BJ (cell line): ENCODE results near the gene KRAS. TPM values are rescaled to one million over a fixed set of nuclear protein-coding genes. Genes with fewer than 3 reads are reported as not detected.

Experiments used
- CTCF ChIA-PET: fragments of 350-600 bp; formaldehyde crosslinking; extraction: SDS; loops from one replicate; lab custom pipeline; 2021; ENCODE audit warnings: antibody characterized with exemption, inconsistent platforms; lab: Yijun Ruan, JAX
- POLR2A ChIA-PET: fragments of 300-600 bp; sonication (Branson Sonifier 250); formaldehyde crosslinking; extraction: SDS; loops from one replicate; lab custom pipeline; 2021; ENCODE audit warnings: antibody characterized with exemption; lab: Charles Lee
- DNase-seq: peaks from one replicate; pipeline ENCODE4 v3.0.0-alpha.2; 2011; ENCODE audit warnings: low read depth
- H3K27me3 ChIP-seq: 2 replicates; pipeline ENCODE4 v1.6.0; 2011; ENCODE audit warnings: low read length; ENCODE audit not compliant: control insufficient read depth, insufficient read depth
- H3K36me3 ChIP-seq: 2 replicates; pipeline ENCODE4 v1.5.1; 2011; ENCODE audit warnings: low read length; ENCODE audit not compliant: control insufficient read depth, insufficient read depth
- H3K4me3 ChIP-seq: 2 replicates; pipeline ENCODE4 v1.5.1; 2011; ENCODE audit warnings: low read depth, mild to moderate bottlenecking, control low read depth, low read length
- polyA plus RNA-seq: library from polyadenylated mRNA; depleted of rRNA; stranded (reverse); fragments of >200 nt; gene quantifications from 2 replicates; pipeline ENCODE4 v1.2.3, GENCODE V29; 2011
- TF ChIP-seq, protein P1 (sequence below): IDR thresholded peaks from 2 replicates; pipeline ENCODE4 v1.5.1; 2011; ENCODE audit warnings: low read depth, mild to moderate bottlenecking, control low read depth, inconsistent platforms, low read length, moderate library complexity; ENCODE audit not compliant: insufficient read depth

The KRAS gene
- polyA plus RNA-seq, 1 experiment: 8.5 TPM

DNA sequence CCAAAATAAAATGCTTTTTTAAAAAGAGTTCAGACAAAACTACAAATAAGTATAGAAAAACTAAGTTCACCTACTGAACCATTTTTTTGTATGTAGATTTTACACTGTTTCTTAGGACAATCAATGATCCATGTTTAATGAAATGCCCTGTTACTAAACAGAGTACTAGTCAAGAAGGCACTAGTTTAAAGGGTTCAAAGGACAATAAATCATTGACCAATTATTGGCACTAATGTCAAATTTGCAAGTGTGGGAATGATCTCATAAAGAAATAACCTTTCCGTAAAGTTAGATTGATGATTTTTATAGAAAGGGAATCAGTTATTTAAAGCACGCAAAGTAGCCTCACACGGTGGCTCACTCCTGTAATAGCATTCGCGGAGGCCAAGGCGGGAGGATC is 59.9 kb downstream of the KRAS start:
- TF ChIP-seq, protein P1, sequence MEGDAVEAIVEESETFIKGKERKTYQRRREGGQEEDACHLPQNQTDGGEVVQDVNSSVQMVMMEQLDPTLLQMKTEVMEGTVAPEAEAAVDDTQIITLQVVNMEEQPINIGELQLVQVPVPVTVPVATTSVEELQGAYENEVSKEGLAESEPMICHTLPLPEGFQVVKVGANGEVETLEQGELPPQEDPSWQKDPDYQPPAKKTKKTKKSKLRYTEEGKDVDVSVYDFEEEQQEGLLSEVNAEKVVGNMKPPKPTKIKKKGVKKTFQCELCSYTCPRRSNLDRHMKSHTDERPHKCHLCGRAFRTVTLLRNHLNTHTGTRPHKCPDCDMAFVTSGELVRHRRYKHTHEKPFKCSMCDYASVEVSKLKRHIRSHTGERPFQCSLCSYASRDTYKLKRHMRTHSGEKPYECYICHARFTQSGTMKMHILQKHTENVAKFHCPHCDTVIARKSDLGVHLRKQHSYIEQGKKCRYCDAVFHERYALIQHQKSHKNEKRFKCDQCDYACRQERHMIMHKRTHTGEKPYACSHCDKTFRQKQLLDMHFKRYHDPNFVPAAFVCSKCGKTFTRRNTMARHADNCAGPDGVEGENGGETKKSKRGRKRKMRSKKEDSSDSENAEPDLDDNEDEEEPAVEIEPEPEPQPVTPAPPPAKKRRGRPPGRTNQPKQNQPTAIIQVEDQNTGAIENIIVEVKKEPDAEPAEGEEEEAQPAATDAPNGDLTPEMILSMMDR: no peak
- no peaks in the 10 kb centered on the region for H3K36me3 ChIP-seq
- DNase-seq: no peak
- CTCF ChIA-PET: no interaction called here
- H3K4me3 ChIP-seq: no peak overlapping the region
- POLR2A ChIA-PET: no interaction called here
- no peaks in the 10 kb centered on the region for H3K27me3 ChIP-seq

DNA sequence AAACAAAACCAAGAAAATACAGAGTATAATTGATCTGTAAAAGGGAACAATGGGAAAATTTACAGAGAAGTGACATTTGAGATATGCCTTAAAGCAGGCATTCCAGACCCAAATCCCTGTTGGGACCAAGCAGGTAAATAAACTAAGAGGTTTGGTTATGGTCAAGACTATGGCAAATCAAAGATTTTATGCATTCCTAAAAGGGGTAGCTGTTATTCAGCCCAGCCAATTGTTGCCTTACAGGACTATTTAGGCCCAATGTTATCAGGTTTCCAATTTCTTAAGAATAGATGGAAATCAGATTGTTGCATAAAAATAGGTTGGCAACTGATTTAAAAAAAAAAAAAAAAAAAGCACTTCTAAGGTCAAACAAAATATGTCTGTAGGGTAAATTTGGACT is 61.1 kb downstream of the KRAS start:
- TF ChIP-seq, protein P1: no peak
- Histone ChIP-seq H3K27me3 (no peaks in the 10 kb centered on the region), H3K36me3 (no peaks in the 10 kb centered on the region), H3K4me3 (no peak overlapping the region)
- POLR2A ChIA-PET: no interaction called here
- no peak for DNase-seq
- CTCF ChIA-PET: no interaction called here

DNA sequence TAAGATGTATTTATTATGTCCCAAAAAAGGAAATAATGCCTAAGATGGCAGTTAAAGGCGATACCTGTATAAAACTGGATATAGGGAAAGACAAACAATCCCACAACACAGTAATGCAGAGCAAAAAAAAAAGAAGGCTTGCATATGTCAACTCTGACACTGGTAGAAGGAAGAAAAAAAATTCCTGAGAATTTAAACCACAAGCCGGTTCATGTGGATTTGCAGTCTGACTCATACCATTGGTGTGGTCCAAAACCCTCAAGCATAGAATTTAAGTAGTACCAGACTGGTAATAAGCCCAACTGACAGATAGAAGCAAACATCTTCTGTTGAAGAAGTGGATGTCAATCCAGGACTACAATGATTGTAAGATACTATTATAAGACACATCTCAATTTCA is 62.9 kb downstream of the KRAS start:
- H3K36me3 ChIP-seq: no peaks in the 10 kb centered on the region
- TF ChIP-seq, protein P1: no peak
- CTCF ChIA-PET: no interaction called here
- DNase-seq: peak; percentile 77
- no peaks in the 10 kb centered on the region for H3K27me3 ChIP-seq
- H3K4me3 ChIP-seq: no peak overlapping the region
- POLR2A ChIA-PET: no interaction called here

DNA sequence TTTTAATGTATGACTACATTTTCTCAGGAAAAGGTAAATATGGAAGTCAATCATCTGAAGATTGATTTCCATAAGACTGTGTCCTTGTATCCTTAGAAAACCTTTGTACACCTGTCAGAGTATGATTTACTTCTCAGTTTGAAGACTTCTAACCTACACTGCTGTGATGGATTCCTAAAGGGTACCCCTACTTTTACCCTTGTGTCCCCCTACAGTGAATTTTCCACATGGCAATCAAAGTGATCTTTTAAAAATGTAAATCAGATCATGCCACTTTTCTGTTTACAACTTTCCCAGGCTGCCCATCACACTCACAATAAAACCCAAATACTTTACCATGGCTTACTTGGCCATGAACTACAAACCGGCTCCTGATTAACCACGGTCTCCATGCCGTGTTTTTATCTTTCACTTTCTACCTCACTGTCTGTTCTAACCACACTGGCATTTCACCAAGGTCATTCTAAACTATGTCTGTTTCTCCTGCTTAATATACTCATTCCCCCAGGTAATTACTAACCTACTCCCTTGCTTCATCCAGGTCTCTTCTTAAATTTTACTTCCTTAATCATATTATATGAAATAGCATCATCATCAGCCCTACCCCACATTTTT is 63.8 kb downstream of the KRAS start:
- no peak for DNase-seq
- CTCF ChIA-PET: no interaction called here

DNA sequence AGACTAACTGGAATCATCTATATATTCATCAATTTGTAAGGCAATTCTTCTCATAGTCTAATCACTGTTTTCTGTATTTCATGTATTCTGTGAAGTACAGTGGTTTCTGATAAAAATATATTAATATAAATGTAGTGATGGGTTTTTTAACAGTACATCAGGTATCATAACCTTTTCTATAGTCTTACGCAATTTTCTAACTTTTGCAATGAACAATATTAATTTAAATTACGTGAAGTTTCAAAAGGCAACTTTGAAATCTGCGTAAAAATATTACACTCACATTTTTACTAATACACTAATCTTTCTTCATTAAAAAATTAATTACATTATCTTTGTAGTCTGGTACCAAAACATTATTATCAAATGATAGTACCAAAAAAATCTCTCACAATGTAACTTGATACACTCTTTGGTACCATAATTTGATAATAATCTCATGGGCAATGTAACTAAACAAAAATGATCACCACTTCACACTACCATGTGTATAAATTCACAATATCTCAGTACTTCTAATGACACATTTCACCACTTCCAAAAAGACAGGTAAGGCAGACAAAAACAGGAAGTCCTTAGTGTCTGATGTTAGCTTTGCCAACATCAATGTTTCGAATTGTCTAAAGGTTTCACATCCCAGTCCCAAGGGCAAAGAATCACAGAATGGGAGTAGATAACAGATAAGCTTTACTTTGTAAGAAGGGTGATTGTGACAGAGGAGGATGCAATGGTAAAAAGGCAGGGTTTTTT is 64.5 kb downstream of the KRAS start:
- TF ChIP-seq, protein P1: no peak
- no peaks in the 10 kb centered on the region for H3K27me3 ChIP-seq
- no peak overlapping the region for H3K4me3 ChIP-seq
- CTCF ChIA-PET: no interaction called here
- DNase-seq: no peak
- POLR2A ChIA-PET: no interaction called here
- H3K36me3 ChIP-seq: no peaks in the 10 kb centered on the region

More for the DNA sequence above, 63.8 kb downstream of the KRAS start:
- TF ChIP-seq, protein P1: no peak
- no peak overlapping the region for H3K4me3 ChIP-seq
- H3K36me3 ChIP-seq: no peaks in the 10 kb centered on the region
- H3K27me3 ChIP-seq: no peaks in the 10 kb centered on the region
- POLR2A ChIA-PET: no interaction called here
